Glutamatergic neuron (in vitro differentiated cells): Measurements from ENCODE around the gene EIF4EBP2. TPM values are rescaled to one million over a fixed set of nuclear protein-coding genes. Genes with fewer than 3 reads are reported as not detected.

Experiments
- DNase-seq: peaks from one replicate; pipeline ENCODE4 v3.0.0; 2022
- H3K27ac Mint-ChIP-seq: one replicate; pipeline ENCODE4 v1.8.0; 2020; ENCODE audit warnings: mild to moderate bottlenecking, mixed read lengths, inconsistent platforms; ENCODE audit not compliant: unreplicated experiment
- H3K27me3 Mint-ChIP-seq: one replicate; pipeline ENCODE4 v1.8.0; 2020; ENCODE audit warnings: mild to moderate bottlenecking, moderate library complexity, mixed read lengths, inconsistent platforms; ENCODE audit not compliant: unreplicated experiment
- H3K36me3 Mint-ChIP-seq: one replicate; pipeline ENCODE4 v1.8.0; 2020; ENCODE audit warnings: mild to moderate bottlenecking, mixed read lengths, inconsistent platforms; ENCODE audit not compliant: unreplicated experiment
- H3K4me1 Mint-ChIP-seq: one replicate; pipeline ENCODE4 v1.8.0; 2020; ENCODE audit warnings: mild to moderate bottlenecking, low read depth, mixed read lengths, inconsistent platforms; ENCODE audit not compliant: unreplicated experiment
- H3K4me3 Mint-ChIP-seq: one replicate; pipeline ENCODE4 v1.8.0; 2020; ENCODE audit warnings: mild to moderate bottlenecking, mixed read lengths, inconsistent platforms; ENCODE audit not compliant: unreplicated experiment
- H3K9me3 Mint-ChIP-seq: one replicate; pipeline ENCODE4 v1.8.0; 2020; ENCODE audit warnings: mild to moderate bottlenecking, moderate library complexity, mixed read lengths, inconsistent platforms; ENCODE audit not compliant: unreplicated experiment
- total RNA-seq: library from RNA; stranded (reverse); fragmentation: NEBNext Ultra II Directional; extraction: Animal tissue kit (Norgen Biotek cat#: 25700); gene quantifications from one replicate; pipeline ENCODE4 v1.2.1, GENCODE V29; 2021; ENCODE audit not compliant: unreplicated experiment
- TF ChIP-seq, protein P1 (sequence below): fragments of 200-600 bp; sonication (generic); IDR thresholded peaks from one replicate; pipeline ENCODE4 v1.5.0; 2021; ENCODE audit not compliant: partially characterized antibody, unreplicated experiment

EIF4EBP2 gene
- total RNA-seq, 1 donor from 2014 or later = 130 TPM

DNA sequence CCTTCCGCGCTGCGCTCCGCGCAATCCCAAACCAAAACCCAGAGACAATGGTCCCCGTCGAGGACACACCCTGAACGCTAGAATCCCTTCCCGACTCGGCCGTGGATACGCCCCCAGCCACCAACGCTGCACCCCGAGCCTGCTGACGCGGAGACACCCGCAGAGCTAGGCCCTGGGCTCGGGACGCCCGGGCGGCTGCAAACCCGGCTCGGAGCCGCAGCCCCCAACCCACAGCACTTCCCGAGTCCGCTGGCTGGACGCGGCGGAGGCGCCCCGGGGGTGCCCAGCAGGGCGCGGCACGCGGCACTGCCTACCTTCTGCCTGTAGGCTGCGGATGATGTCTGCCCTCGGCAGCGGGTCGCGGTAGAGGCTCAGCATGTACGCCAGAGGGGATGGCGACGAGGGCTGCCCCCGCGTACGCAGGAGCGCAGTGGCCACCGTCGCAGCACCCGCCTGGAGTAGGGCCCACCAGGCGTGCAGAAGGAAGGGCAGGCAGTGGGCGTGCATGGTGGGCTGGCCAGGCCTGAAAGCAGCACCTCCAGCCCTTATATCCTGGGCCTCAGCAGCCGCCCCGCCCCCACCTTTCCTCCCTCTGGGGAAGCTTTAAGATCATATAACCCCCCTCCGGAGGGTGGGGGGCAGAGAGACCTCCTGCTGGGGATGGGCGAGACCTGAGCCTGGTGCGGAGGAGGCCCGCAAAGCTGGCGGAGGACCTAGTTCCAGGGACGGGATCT, 37.4 kb downstream of the EIF4EBP2 start, which contains the start of gene NODAL:
Gene NODAL (minus strand): TSS at position 521 of the 734 bp plus-strand sequence. CDS start 14 bp downstream, at position 507.
- H3K27me3 Mint-ChIP-seq = peaks cover 24% of the 10 kb centered on the region
- peaks cover 7% of the 10 kb centered on the region for H3K4me1 Mint-ChIP-seq

DNA sequence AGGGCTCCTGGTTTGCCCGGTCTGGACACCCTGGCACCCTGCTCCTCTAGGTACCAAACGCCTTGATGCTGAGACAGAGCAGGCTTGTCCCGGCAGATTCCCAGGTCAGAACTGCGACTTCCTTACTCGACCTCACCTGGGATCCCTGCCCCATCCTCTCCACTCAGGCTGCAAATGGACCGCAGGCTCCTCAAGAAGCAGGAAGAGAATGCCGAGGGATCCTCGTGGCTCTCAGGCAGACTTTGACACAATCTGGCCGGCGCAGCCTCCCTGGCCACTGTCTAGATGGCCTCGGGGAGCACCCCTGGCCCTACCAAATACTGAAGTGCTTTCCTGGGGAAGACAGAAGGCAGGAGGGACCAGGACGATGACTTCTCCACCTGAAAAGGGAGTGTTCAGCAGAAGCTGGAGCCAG, 38.0 kb downstream of the EIF4EBP2 start:
- no peaks in the 10 kb centered on the region for H3K36me3 Mint-ChIP-seq
- H3K4me3 Mint-ChIP-seq = no peak overlapping the region
- TF ChIP-seq, protein P1, sequence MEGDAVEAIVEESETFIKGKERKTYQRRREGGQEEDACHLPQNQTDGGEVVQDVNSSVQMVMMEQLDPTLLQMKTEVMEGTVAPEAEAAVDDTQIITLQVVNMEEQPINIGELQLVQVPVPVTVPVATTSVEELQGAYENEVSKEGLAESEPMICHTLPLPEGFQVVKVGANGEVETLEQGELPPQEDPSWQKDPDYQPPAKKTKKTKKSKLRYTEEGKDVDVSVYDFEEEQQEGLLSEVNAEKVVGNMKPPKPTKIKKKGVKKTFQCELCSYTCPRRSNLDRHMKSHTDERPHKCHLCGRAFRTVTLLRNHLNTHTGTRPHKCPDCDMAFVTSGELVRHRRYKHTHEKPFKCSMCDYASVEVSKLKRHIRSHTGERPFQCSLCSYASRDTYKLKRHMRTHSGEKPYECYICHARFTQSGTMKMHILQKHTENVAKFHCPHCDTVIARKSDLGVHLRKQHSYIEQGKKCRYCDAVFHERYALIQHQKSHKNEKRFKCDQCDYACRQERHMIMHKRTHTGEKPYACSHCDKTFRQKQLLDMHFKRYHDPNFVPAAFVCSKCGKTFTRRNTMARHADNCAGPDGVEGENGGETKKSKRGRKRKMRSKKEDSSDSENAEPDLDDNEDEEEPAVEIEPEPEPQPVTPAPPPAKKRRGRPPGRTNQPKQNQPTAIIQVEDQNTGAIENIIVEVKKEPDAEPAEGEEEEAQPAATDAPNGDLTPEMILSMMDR = no peak
- peaks cover 3% of the 10 kb centered on the region for H3K9me3 Mint-ChIP-seq
- no peak overlapping the region for H3K27ac Mint-ChIP-seq
- peaks cover 24% of the 10 kb centered on the region for H3K27me3 Mint-ChIP-seq
- peaks cover 7% of the 10 kb centered on the region for H3K4me1 Mint-ChIP-seq
- peak; percentile 26 for DNase-seq

More for the DNA sequence above, 37.4 kb downstream of the EIF4EBP2 start, which contains the start of gene NODAL:
- peak within 1 kb of the TSS; percentile 75 for H3K4me3 Mint-ChIP-seq
- peaks cover 3% of the 10 kb centered on the region for H3K9me3 Mint-ChIP-seq
- H3K36me3 Mint-ChIP-seq = no peaks in the 10 kb centered on the region
- TF ChIP-seq, protein P1 = peak; percentile 18
- peak; percentile 34 for DNase-seq
- H3K27ac Mint-ChIP-seq = no peak within 1 kb of the TSS

DNA sequence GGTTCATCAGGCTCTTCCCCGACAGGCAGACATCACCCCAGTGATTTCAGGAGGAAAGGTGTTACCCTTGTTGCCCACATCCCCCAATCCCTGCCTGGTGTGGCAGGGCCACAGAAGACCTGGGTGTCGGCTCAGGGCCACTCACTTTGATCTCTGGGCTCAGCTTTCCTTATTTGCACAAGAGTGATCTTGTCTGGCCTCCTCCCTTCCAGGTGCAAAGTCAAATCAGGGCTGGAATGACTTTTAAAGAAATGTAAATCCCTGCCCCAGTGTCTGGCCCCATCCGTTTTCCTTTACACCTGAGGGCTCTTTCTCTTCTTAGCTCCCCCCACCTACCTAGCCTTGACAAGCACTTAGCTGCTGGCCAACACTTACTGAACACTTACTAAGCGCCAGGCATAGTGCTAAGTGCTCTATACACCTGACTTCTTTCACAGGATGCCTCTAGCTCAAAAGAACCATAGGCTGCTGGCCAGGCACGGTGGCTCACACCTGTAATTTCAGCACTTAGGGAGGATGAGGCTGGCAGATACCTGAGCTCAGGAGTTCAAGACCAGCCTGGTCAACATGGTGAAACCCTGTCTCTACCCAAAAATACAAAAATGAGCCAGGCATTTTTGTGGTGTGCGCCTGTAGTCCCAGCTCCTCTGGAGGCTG, 38.5 kb downstream of the EIF4EBP2 start:
- no peaks in the 10 kb centered on the region for H3K36me3 Mint-ChIP-seq
- DNase-seq = no peak
- TF ChIP-seq, protein P1 = no peak
- H3K27me3 Mint-ChIP-seq = peaks cover 24% of the 10 kb centered on the region
- H3K27ac Mint-ChIP-seq = no peak overlapping the region
- H3K4me3 Mint-ChIP-seq = peak overlapping the region; percentile 40
- peaks cover 3% of the 10 kb centered on the region for H3K9me3 Mint-ChIP-seq
- H3K4me1 Mint-ChIP-seq = peaks cover 7% of the 10 kb centered on the region

DNA sequence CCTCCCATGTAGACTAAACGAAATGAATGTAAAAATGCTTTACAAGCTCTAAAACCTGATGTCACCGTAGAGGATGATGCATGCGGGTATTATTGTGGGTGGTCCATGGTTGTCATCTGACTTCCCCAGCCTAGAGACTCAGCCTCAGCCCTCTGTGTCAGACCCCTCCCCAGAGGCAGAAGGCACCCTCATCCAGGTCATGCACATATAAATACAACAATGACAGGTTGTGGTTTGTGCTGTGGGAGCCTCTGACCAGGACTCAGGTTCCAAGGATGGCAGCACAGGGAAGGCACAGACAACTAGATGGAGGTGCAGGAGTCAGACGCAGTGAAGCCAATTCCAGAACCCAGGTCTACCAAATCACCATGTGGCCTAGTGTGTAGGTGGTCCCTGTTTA, 40.8 kb downstream of the EIF4EBP2 start:
- Mint-ChIP-seq H3K4me3 (no peak overlapping the region), H3K36me3 (no peaks in the 10 kb centered on the region), H3K9me3 (peaks cover 3% of the 10 kb centered on the region), H3K27ac (no peak overlapping the region), H3K27me3 (peaks cover 18% of the 10 kb centered on the region), H3K4me1 (peaks cover 7% of the 10 kb centered on the region)
- DNase-seq = no peak
- TF ChIP-seq, protein P1 = no peak
